WTC11 (cell line): Measurements from ENCODE around the gene HAPLN3. TPM values are rescaled to one million over a fixed set of nuclear protein-coding genes. Genes with fewer than 3 reads are reported as not detected.

Experiments
- ATAC-seq: fragments of 200-7000 bp; cut with Tn5 transposase; 2 replicates; pipeline ENCODE4 v1.10.0; 2021; ENCODE audit warnings: mild to moderate bottlenecking, moderate library complexity
- CTCF ChIA-PET: fragments of 300-600 bp; sonication (Branson Sonifier 250); formaldehyde crosslinking; loops from one replicate; lab custom pipeline; 2021; ENCODE audit warnings: antibody characterized with exemption; lab: Charles Lee
- POLR2A ChIA-PET: fragments of 350-600 bp; sonication (Branson Sonifier 250); formaldehyde crosslinking; loops from one replicate; lab custom pipeline; 2021; ENCODE audit warnings: antibody characterized with exemption; lab: Charles Lee
- DNase-seq: peaks from one replicate; pipeline ENCODE4 v3.0.0; 2021; ENCODE audit warnings: low spot score
- H3K27ac Mint-ChIP-seq: 2 replicates; pipeline ENCODE4 v1.8.0; 2021; ENCODE audit warnings: mixed read lengths
- H3K27me3 Mint-ChIP-seq: 2 replicates; pipeline ENCODE4 v1.8.0; 2021; ENCODE audit warnings: low read depth, mild to moderate bottlenecking, moderate library complexity, mixed read lengths
- H3K36me3 Mint-ChIP-seq: 2 replicates; pipeline ENCODE4 v1.8.0; 2021; ENCODE audit warnings: mixed read lengths
- H3K4me1 Mint-ChIP-seq: 2 replicates; pipeline ENCODE4 v1.8.0; 2022; ENCODE audit warnings: mixed read lengths
- H3K4me3 Mint-ChIP-seq: 2 replicates; pipeline ENCODE4 v1.8.0; 2021; ENCODE audit warnings: mild to moderate bottlenecking, moderate library complexity, mixed read lengths
- H3K9me3 Mint-ChIP-seq: 2 replicates; pipeline ENCODE4 v1.8.0; 2021; ENCODE audit warnings: mixed read lengths
- CREM ChIP-seq: sonication (generic); formaldehyde crosslinking; IDR thresholded peaks from 2 replicates; pipeline ENCODE4 v1.8.1; 2022; ENCODE audit warnings: mild to moderate bottlenecking, missing genetic modification reagents, moderate library complexity
- JAZF1 ChIP-seq: fragments of 250-450 bp; sonication (Bioruptor Pico); IDR thresholded peaks from 2 replicates; pipeline ENCODE4 v1.9.0; 2021; ENCODE audit warnings: moderate library complexity, mild to moderate bottlenecking, inconsistent platforms
- KAT7 ChIP-seq: sonication (generic); formaldehyde crosslinking; IDR thresholded peaks from 2 replicates; pipeline ENCODE4 v1.8.1; 2023; ENCODE audit warnings: missing genetic modification reagents, mild to moderate bottlenecking, borderline replicate concordance
- NR2C2 ChIP-seq: sonication (generic); formaldehyde crosslinking; IDR thresholded peaks from 2 replicates; pipeline ENCODE4 v1.8.0; 2022; ENCODE audit warnings: mild to moderate bottlenecking, missing genetic modification reagents
- SMAD3 ChIP-seq: sonication (generic); formaldehyde crosslinking; IDR thresholded peaks from 2 replicates; pipeline ENCODE4 v1.8.0; 2022; ENCODE audit warnings: missing genetic modification reagents, mild to moderate bottlenecking, borderline replicate concordance
- TEAD4 ChIP-seq: sonication (generic); formaldehyde crosslinking; IDR thresholded peaks from 2 replicates; pipeline ENCODE4 v1.8.0; 2022; ENCODE audit warnings: mild to moderate bottlenecking, missing genetic modification reagents
- ZNF138 ChIP-seq: sonication (generic); formaldehyde crosslinking; conservative IDR thresholded peaks from 2 replicates; pipeline ENCODE4 v1.8.1; 2022; ENCODE audit warnings: mild to moderate bottlenecking, moderate library complexity, missing genetic modification reagents
- ZNF232 ChIP-seq: sonication (generic); formaldehyde crosslinking; IDR thresholded peaks from 2 replicates; pipeline ENCODE4 v1.8.0; 2022; ENCODE audit warnings: mild to moderate bottlenecking, missing genetic modification reagents
- ZNF396 ChIP-seq: fragments of 250-450 bp; sonication (Bioruptor Pico); IDR thresholded peaks from 2 replicates; pipeline ENCODE4 v1.8.0; 2021; ENCODE audit warnings: mild to moderate bottlenecking, moderate library complexity, borderline replicate concordance
- ZNF416 ChIP-seq: fragments of 250-450 bp; sonication (Bioruptor Pico); IDR thresholded peaks from 2 replicates; pipeline ENCODE4 v1.9.0; 2021; ENCODE audit warnings: mild to moderate bottlenecking, inconsistent platforms
- total RNA-seq: library from RNA; stranded (reverse); gene quantifications from 3 replicates; pipeline ENCODE4 v1.2.3, GENCODE V29; 2021
- TF ChIP-seq, protein P1 (sequence below): sonication (generic); formaldehyde crosslinking; IDR thresholded peaks from 2 replicates; pipeline ENCODE4 v1.8.0; 2023; ENCODE audit warnings: mild to moderate bottlenecking, missing genetic modification reagents
- TF ChIP-seq, protein P2 (sequence below): sonication (generic); formaldehyde crosslinking; IDR thresholded peaks from 2 replicates; pipeline ENCODE4 v1.8.0; 2023; ENCODE audit warnings: missing genetic modification reagents, mild to moderate bottlenecking, borderline replicate concordance
- TF ChIP-seq, protein P3 (sequence below): sonication (generic); formaldehyde crosslinking; IDR thresholded peaks from 2 replicates; pipeline ENCODE4 v1.8.1; 2022; ENCODE audit warnings: low read depth, missing genetic modification reagents, borderline replicate concordance
- TF ChIP-seq, protein P4 (sequence below): sonication (generic); formaldehyde crosslinking; IDR thresholded peaks from 2 replicates; pipeline ENCODE4 v1.8.1; 2023; ENCODE audit warnings: mild to moderate bottlenecking, missing genetic modification reagents

The HAPLN3 gene
- total RNA-seq, 1 experiment from 2014 or later = 50.6 TPM

DNA sequence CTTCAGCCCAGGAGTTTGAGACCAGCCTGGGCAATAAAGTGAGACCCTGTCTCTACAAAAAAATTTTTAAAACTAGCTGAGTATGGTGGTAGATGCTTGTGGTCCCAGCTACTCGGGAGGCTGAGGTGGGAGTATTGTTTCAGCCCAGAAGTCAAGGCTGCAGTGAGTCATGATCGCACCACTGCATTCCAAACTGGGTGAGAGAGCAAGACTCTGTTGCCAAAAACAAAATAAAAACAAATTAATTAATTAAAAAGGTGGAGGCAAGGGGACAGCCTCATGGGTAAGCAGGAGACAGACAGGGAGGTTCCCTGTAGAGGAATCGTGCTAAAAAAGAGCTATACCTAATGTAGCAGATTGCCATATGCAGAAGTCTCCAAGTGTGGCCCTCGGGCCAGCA, 12.6 kb downstream of the HAPLN3 start (continued):
- TF ChIP-seq TEAD4 (CRISPR knock-in tag) (no peak), CREM (CRISPR knock-in tag) (no peak), KAT7 (CRISPR knock-in tag) (no peak), NR2C2 (CRISPR knock-in tag) (no peak), JAZF1 (CRISPR knock-in tag) (no peak), SMAD3 (CRISPR knock-in tag) (no peak), ZNF138 (CRISPR knock-in tag) (no peak), ZNF416 (CRISPR knock-in tag) (no peak)
- TF ChIP-seq, protein P1, sequence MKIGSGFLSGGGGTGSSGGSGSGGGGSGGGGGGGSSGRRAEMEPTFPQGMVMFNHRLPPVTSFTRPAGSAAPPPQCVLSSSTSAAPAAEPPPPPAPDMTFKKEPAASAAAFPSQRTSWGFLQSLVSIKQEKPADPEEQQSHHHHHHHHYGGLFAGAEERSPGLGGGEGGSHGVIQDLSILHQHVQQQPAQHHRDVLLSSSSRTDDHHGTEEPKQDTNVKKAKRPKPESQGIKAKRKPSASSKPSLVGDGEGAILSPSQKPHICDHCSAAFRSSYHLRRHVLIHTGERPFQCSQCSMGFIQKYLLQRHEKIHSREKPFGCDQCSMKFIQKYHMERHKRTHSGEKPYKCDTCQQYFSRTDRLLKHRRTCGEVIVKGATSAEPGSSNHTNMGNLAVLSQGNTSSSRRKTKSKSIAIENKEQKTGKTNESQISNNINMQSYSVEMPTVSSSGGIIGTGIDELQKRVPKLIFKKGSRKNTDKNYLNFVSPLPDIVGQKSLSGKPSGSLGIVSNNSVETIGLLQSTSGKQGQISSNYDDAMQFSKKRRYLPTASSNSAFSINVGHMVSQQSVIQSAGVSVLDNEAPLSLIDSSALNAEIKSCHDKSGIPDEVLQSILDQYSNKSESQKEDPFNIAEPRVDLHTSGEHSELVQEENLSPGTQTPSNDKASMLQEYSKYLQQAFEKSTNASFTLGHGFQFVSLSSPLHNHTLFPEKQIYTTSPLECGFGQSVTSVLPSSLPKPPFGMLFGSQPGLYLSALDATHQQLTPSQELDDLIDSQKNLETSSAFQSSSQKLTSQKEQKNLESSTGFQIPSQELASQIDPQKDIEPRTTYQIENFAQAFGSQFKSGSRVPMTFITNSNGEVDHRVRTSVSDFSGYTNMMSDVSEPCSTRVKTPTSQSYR (CRISPR knock-in tag) = no peak
- TF ChIP-seq, protein P2, sequence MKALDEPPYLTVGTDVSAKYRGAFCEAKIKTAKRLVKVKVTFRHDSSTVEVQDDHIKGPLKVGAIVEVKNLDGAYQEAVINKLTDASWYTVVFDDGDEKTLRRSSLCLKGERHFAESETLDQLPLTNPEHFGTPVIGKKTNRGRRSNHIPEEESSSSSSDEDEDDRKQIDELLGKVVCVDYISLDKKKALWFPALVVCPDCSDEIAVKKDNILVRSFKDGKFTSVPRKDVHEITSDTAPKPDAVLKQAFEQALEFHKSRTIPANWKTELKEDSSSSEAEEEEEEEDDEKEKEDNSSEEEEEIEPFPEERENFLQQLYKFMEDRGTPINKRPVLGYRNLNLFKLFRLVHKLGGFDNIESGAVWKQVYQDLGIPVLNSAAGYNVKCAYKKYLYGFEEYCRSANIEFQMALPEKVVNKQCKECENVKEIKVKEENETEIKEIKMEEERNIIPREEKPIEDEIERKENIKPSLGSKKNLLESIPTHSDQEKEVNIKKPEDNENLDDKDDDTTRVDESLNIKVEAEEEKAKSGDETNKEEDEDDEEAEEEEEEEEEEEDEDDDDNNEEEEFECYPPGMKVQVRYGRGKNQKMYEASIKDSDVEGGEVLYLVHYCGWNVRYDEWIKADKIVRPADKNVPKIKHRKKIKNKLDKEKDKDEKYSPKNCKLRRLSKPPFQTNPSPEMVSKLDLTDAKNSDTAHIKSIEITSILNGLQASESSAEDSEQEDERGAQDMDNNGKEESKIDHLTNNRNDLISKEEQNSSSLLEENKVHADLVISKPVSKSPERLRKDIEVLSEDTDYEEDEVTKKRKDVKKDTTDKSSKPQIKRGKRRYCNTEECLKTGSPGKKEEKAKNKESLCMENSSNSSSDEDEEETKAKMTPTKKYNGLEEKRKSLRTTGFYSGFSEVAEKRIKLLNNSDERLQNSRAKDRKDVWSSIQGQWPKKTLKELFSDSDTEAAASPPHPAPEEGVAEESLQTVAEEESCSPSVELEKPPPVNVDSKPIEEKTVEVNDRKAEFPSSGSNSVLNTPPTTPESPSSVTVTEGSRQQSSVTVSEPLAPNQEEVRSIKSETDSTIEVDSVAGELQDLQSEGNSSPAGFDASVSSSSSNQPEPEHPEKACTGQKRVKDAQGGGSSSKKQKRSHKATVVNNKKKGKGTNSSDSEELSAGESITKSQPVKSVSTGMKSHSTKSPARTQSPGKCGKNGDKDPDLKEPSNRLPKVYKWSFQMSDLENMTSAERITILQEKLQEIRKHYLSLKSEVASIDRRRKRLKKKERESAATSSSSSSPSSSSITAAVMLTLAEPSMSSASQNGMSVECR (CRISPR knock-in tag) = no peak
- TF ChIP-seq, protein P3, sequence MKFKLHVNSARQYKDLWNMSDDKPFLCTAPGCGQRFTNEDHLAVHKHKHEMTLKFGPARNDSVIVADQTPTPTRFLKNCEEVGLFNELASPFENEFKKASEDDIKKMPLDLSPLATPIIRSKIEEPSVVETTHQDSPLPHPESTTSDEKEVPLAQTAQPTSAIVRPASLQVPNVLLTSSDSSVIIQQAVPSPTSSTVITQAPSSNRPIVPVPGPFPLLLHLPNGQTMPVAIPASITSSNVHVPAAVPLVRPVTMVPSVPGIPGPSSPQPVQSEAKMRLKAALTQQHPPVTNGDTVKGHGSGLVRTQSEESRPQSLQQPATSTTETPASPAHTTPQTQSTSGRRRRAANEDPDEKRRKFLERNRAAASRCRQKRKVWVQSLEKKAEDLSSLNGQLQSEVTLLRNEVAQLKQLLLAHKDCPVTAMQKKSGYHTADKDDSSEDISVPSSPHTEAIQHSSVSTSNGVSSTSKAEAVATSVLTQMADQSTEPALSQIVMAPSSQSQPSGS (CRISPR knock-in tag) = no peak
- TF ChIP-seq, protein P4, sequence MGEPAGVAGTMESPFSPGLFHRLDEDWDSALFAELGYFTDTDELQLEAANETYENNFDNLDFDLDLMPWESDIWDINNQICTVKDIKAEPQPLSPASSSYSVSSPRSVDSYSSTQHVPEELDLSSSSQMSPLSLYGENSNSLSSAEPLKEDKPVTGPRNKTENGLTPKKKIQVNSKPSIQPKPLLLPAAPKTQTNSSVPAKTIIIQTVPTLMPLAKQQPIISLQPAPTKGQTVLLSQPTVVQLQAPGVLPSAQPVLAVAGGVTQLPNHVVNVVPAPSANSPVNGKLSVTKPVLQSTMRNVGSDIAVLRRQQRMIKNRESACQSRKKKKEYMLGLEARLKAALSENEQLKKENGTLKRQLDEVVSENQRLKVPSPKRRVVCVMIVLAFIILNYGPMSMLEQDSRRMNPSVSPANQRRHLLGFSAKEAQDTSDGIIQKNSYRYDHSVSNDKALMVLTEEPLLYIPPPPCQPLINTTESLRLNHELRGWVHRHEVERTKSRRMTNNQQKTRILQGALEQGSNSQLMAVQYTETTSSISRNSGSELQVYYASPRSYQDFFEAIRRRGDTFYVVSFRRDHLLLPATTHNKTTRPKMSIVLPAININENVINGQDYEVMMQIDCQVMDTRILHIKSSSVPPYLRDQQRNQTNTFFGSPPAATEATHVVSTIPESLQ (CRISPR knock-in tag) = no peak

DNA sequence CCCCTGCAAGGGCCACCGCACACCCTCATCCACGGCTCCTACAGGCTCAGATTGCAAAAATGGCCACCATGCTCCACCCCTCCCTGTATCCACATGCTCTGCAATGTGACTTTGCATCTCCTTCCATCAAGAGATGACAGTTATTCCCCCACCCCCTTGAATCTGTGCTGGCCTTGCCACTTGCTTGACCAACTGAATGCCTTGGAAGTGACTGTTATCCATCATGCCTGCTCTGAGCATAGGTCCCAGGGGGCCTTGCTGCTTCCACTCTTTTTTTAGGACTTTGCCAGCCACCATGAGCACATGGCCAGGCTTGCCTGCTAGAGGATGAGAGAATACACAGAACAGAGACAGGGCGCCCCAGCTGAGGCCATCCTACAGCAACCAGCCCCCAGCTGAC, 13.6 kb downstream of the HAPLN3 start:
- Mint-ChIP-seq H3K36me3 (peaks cover 27% of the 10 kb centered on the region), H3K4me3 (no peak overlapping the region), H3K9me3 (0 out of 2 replicates have a peak, but pooled peaks cover 3% of the 10 kb centered on the region), H3K27me3 (no peaks in the 10 kb centered on the region), H3K27ac (no peak overlapping the region; the same call in 1 of the 2 replicates), H3K4me1 (peaks cover 22% of the 10 kb centered on the region)
- POLR2A ChIA-PET = no interaction called here
- DNase-seq = no peak
- CTCF ChIA-PET = interaction anchor here (1.0 kb wide), 1 partner anchor 13 kb away, joined by 5 read pairs; no protein-coding TSS in a partner anchor
- TF ChIP-seq TEAD4 (CRISPR knock-in tag) (no peak), ZNF232 (CRISPR knock-in tag) (no peak), ZNF396 (no peak)
- no peak for ATAC-seq
